HUDEP-2 (cell line): ENCODE measurements around the gene BCL6B.

ENCODE experiments used
- DNase-seq, 76 experiments: peaks; one replicate each; lab custom pipeline; 2025; ENCODE audit not compliant: unreplicated experiment in 76 of 76; lab: John Stamatoyannopoulos, UW

Gene BCL6B

DNA sequence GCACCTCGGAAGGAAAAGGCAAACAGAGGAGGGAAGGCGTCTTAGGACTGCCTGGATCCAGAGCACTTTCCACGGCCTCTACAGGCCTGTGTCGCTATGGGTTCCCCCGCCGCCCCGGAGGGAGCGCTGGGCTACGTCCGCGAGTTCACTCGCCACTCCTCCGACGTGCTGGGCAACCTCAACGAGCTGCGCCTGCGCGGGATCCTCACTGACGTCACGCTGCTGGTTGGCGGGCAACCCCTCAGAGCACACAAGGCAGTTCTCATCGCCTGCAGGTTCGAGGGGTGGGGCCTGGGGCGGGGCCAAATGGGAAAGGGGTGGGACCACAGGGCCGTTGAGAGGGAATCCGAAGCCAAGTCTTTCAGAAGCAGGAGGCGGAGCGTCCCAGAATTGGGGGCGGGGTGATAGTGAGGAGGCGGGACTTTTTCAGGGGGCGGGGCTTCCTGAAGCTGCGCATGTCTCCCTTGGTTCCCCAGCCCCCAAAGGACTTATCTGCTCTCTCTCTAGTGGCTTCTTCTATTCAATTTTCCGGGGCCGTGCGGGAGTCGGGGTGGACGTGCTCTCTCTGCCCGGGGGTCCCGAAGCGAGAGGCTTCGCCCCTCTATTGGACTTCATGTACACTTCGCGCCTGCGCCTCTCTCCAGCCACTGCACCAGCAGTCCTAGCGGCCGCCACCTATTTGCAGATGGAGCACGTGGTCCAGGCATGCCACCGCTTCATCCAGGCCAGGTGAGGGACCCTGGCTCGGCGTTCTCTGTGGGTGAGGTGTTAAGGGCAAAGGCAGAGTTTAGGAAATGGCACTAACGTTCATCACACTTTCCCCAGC, 939 bp downstream of the BCL6B start:
- peak in 74 of 76 experiments; percentile 10 to 98 (median 88) for DNase-seq

DNA sequence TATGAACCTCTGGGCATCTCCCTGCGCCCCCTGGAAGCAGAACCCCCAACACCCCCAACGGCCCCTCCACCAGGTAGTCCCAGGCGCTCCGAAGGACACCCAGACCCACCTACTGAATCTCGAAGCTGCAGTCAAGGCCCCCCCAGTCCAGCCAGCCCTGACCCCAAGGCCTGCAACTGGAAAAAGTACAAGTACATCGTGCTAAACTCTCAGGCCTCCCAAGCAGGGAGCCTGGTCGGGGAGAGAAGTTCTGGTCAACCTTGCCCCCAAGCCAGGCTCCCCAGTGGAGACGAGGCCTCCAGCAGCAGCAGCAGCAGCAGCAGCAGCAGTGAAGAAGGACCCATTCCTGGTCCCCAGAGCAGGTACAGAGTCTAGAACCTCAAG, 1.5 kb downstream of the BCL6B start:
- DNase-seq = no peak

DNA sequence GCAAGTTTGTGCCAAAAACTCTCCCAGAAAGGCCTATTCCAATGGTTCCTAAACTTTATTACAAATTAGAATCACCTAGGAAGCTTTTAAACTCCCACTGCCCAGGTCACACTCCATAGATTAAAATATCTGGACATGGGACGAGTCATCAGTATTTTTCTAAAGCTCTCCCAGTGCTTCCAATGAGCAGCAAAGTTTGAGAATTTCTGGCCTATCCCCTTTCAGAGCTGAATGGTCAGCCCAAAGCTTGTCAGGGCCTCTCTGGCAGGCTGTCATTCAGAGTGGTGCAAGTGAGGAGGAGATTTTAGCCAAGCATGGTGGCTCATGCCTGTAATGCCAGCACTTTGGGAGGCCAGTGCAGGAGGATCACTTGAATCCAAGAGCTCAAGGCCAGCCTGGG, 2.4 kb downstream of the BCL6B start:
- DNase-seq = no peak

DNA sequence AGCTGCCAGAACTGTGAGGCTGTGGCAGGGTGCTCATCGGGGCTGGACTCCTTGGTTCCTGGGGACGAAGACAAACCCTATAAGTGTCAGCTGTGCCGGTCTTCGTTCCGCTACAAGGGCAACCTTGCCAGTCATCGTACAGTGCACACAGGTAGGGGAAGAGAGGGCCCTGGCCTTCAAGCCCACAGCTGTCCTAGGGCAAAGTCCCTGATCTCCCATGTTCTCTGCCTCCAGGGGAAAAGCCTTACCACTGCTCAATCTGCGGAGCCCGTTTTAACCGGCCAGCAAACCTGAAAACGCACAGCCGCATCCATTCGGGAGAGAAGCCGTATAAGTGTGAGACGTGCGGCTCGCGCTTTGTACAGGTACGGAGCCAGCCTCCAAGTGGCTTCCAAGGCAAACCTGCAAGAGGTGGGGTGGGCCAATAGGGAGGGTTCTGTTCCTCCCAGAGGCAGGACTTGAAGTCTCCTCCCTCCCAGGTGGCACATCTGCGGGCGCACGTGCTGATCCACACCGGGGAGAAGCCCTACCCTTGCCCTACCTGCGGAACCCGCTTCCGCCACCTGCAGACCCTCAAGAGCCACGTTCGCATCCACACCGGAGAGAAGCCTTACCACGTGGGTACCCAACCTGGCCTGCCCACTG, 3.7 kb downstream of the BCL6B start:
- DNase-seq = no peak

DNA sequence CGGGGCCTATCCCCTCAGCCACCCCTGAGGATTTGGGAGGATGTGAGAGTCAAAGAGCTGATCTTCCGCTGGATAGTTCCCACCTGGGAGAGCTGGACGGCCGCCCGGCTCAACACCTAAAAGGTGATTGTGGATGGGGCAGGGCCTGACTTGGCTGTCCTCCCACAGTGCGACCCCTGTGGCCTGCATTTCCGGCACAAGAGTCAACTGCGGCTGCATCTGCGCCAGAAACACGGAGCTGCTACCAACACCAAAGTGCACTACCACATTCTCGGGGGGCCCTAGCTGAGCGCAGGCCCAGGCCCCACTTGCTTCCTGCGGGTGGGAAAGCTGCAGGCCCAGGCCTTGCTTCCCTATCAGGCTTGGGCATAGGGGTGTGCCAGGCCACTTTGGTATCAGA, 4.5 kb downstream of the BCL6B start:
- no peak for DNase-seq

DNA sequence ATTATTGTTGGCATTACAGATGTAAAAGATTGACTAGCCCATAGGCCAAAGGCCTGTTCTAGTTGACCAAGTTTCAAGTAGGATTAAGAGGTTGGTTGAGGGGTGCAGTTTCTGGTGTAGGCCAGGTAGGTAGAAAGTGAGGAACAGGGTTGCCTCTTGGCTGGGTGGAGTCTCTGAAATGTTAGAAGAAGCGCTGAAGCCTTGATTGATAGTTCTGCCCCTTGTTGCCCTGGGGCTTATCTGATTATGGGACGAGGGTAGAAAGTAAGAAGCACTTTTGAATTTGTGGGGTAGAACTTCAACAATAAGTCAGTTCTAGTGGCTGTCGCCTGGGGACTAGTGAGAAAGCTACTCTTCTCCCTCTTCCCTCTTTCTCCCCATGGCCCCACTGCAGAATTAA, 6.2 kb downstream of the BCL6B start:
- no peak for DNase-seq

DNA sequence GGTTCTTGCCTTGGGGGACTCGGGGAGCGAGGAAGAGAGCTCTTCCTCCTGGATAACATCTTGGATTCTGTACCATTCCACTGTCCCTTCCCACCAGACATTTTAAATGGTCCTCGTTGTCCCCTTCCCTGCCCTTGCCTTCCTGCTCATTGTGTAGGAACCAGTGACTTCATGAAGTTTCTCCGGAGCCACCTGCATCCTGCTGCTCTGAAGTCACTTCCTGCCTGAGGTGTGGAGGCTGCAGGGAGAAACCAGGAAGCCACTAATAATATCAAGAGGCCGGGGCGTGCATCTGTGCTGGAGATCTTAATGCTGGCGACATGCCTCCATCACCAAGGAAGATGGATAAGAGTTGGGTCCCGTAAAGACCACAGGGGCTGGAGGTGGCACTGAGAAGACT, 6.8 kb downstream of the BCL6B start:
- DNase-seq = no peak

DNA sequence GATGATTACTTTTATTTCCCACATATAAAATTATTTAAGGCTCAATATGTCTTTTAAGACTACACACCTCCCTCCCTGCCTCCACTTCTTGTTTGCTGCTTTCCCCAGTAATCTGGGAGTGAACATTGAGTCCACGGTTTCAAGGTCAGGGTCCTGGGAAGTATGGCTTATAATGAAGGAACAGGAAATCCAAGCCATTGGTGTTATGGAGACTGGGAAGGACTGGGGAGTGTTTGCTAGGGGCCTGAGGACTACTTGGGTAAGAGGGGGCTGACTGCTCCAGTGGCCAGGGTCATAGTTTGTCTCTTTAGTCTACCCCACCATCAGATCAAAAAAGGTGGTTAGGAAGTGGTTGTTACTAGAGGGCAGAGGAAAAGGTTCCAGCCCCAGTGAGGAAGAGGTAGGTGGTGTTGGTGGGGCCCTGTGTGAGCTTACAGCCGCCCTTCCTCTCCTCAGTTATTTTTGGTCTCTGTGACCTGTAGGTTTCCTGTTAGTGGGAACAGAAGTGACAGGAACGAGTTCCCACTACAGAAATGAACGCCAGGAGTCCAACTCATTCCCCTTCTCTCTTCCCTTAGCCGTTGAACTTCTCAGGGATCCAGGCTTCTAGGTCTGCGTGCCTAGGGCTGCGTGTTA, 12.2 kb downstream of the BCL6B start:
- DNase-seq = peak in 7 of 76 experiments; percentile 33 to 64 (median 49)

DNA sequence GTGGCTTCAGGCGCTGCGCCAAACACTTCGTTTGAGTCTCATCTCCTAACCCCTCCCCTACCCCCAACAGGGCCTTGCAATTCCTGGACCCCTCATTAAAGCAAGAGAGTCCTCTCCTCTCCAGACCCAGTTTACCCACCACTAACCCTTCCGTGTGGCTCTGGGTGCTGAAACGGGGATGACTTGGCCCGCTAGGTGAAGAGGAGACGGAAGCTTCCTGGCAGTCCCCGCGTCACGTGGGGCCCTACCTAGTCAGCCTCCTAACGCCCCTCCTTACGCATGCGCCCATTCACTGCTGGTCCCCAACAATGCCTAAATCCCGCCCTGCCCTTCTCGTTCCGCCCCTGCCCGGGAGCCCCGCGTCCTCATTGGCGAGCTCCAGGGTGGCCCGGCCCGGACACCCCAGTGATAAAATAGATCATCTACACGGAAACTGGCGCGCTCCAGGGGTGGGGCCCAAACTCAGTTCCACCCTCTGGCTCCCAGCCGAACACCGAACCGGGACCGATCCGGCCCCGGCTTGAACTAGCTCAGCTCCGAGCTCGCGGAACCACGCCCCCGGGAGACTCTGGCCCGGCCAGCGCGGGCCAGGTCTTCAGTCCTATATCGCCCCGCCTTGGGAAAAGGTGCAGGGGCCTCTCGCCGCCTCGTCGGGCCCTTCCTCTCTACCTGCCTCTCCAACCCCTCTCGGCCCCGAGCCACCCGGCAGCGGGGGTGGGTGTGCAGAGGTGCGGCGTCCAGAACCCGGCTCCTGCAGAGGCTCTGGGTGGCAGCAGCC, 12.9 kb downstream of the BCL6B start, which contains the start of gene SLC16A13:
Gene SLC16A13 (plus strand): TSS at position 425 of the 778 bp plus-strand sequence. CDS start 368 bp downstream, outside the sequence.
- peak; percentile 65 to 99 (median 97) for DNase-seq

DNA sequence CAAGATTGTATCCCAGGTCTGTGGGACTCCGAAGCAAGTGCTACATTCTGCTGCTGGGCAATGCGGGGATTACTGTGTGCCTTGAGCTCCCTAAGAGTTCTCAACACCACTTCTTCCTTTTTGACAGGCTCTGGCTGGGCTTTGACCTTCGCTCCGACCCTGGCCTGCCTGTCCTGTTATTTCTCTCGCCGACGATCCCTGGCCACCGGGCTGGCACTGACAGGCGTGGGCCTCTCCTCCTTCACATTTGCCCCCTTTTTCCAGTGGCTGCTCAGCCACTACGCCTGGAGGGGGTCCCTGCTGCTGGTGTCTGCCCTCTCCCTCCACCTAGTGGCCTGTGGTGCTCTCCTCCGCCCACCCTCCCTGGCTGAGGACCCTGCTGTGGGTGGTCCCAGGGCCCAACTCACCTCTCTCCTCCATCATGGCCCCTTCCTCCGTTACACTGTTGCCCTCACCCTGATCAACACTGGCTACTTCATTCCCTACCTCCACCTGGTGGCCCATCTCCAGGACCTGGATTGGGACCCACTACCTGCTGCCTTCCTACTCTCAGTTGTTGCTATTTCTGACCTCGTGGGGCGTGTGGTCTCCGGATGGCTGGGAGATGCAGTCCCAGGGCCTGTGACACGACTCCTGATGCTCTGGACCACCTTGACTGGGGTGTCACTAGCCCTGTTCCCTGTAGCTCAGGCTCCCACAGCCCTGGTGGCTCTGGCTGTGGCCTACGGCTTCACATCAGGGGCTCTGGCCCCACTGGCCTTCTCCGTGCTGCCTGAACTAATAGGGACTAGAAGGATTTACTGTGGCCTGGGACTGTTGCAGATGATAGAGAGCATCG, 15.4 kb downstream of the BCL6B start:
- no peak for DNase-seq

DNA sequence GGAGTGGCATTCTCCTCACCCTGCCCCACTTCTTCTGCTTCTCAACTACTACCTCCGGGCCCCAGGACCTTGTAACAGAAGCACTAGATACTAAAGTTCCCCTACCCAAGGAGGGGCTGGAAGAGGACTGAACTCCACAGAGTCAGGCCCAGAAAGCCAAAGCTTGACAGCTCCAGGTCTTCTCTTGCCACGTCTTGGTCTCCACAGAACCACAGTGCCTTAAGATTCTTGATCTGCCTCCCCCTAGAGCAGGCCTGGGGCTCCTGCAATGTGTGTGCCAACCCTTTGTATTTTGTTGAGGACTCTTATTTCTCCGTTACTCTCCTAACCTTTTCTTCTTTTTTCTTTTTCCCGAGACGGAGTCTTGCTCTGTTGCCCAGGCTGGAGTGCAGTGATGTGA, 17.0 kb downstream of the BCL6B start:
- no peak for DNase-seq

DNA sequence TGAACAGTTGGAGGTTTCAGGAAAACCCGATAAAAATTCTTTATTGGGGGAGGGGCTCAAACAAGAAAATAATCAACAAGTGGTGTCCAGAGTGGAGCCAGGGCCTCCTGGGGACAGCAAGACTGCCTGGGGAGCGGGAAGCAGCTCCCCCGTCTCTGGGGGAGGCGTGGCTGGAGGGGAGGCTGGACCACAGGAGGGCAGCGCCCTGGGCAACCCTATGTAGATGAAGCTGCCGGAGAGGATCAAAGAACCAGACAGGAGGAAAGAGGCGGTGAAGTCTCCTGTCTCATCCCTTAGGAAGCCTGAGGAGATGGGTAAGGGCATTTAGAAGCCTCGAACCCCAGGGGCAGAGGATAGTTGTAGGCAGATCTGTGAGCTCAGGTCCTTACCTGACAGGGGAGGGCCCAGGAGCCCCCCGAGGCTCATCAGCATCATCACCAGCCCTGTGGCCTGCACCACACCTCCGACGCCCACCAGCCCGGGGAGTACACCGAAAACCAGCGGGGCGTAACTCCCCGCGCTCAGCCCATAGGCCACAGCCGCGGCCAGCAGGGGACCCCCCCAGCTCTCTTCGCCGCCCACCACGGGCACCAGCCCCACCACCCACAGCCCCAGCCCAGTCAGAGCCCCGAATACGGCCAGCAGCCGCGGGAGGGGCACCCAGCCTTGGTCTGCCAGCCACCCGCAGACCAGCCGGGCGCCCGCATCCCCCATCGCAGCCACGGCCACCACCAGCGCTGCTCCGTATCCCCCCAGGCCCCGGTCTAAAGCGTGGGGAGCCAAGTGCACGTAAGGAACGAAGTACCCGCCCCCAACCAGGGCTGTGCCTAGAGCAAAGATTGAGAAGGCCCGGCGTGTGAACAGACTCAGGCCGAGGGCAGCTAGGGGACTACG, 19.0 kb downstream of the BCL6B start:
- no peak for DNase-seq

DNA sequence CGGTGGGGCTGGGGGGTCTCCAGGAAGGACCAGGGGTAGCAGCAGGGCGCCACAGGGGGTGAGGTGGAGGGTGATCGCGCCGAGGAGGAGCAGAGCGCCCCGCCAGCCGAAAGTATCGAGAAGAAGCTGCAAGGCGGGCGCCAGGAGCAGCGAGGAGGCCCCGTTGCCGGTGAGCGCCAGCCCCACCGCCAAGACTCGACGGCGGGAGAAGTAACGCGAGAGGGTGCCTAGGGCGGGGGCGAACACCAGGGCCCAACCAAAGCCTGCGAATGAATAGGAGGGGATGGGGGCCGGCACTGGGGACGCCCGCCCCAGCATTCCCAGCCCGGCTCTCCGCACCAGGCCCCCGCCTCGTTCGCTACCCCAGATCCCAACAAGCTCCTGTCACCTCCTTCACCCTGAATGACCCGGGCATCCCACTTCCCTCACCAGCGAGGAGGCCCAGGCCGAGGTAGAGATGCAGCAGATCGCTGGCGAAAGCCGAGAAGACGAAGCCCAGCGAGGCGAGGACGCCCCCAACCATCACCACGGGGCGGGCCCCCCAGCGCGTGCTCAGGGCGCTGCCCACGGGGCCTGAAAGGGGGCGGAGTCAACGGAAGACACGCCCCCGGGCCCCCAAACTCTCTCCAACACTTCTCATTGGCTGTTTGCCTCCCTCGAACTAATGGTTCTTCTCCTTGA, 19.8 kb downstream of the BCL6B start:
- no peak for DNase-seq

DNA sequence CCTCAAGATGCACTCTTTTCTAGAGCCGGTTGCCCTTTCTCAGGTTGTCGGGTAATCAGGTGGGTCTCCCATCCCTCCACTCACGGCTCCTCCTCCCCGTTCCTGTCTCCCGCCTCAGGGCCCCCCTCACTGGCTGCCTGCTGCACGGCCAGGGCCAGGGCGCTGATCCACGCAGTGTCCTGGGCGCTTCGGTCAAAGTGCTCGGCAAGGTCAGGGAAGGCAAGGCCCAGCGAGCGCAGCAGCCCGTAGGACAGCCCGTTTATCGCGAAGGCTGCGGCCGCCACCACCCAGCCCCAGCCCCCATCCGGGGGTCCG, 20.3 kb downstream of the BCL6B start:
- no peak for DNase-seq

DNA sequence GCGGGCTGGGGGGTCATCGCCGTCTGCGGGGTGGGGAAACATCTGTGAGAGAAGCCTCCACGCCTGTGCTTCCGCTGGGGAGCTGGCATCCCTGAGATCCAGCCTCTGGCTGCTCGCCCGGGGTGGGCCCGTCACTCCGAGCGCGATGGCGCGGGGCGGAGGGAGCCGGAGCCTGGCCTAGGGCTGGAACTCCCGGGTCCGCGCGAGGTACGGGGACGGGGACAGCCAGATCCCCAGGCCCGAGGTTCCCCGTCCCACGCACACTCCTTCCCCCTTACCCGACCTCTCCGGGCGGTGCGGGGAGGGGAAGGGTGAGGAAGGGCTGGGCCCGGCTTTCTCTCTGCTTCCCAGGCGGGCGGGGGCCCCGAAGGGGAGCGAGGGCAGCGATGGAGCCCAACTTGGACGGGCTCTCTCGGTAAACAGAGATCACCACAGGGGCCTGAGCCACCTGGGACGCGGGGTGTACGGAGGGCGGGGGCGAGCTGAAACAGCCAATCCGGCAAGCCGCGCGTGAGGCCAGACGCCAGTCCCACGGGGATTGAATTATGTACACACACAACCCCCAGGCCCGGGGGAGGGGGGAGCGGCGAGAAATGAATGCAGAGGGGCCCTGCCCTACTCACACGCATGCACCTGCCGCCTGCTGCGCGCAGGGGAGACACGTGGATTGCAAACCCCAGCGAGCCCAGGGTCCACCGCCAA, 20.8 kb downstream of the BCL6B start, which contains the start of gene SLC16A11:
Gene SLC16A11 (minus strand): TSS at position 596 of the 702 bp plus-strand sequence. CDS start 579 bp downstream, at position 17.
- peak in 1 of 76 experiments; percentile 13 for DNase-seq

DNA sequence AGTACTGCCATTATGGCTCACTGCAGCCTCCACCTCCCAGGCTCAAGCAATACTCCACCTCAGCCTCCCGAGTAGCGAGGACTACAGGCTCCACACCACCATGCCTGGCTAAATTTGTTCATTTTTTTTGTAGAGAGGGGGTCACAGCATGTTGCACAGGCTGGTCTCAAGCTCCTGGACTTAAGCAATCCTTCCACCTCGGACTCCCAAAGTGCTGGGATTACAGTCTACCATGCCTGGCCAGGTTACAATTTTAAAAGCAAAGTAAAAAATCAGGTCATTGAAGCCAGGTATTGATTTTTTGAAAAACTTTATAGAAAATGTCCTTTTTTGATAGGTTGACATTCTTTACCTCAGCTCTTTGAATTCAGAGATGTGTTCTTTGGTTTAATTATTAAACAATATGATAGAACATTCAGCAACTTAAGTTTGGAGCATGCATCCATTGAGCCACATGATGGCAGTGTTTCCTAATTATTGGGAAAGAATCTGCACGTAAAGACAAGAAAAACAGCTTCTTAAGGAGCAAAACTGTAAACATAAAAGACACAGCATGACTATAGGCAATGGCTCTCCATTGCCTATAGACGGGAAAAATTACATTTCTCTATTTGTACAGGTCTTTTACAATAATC, 22.8 kb downstream of the BCL6B start:
- peak in 25 of 76 experiments; percentile 6 to 62 (median 37) for DNase-seq

DNA sequence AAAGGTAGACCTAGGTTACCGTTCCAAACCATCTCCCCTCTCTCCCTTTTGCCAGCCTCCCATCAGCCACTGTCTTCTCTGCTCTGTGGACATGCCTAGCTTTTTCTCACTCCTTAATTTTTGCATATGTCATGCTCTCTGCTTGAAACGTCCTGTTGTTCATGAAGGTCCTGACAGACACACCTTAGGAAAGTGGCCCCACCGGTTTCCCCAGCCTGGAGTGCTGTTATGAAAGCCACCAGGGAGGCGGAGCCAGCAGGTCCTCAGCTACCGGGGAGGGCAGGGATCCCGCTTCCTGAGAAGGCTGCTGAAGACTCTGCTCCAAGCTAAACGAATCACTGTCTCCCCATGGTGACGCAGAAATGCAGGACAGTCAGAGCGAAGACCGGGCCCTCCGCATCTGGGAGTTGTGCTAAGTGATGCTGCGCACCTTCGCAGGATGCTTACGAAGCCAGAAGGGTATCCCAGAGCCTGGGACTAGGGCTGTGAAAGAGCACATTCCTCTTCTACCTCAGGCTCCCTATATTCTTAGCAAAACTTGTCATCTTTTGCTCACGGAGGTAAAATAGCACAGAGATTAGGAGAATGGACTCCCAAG, 23.4 kb downstream of the BCL6B start:
- DNase-seq = peak in 1 of 76 experiments; percentile 2
